GM18511 (cell line): ENCODE results near the gene RAET1L.
A peak's percentile ranks its signal among the peaks of the same experiment; 100 is the strongest.
"Not testable (repeated sequence)": the region's sequence is repeated elsewhere in the genome, so short reads cannot be mapped to it uniquely, and the experiment has no call there.

Experiments used
- ATAC-seq: cut with Tn5 transposase; IDR thresholded peaks from one replicate; pipeline ENCODE4 v1.9.1; 2021; ENCODE audit warnings: mild to moderate bottlenecking, moderate library complexity; ENCODE audit not compliant: unreplicated experiment

The RAET1L gene

GRCh38 chr6:150017186-150017521, 8.2 kb downstream of the RAET1L start:
- not testable (repeated sequence) for ATAC-seq

- ATAC-seq, result peak; percentile 63
Measured at GRCh38 chr6:150016324-150017185, 8.8 kb downstream of the RAET1L start.

GRCh38 chr6:150015281-150016001, 9.9 kb downstream of the RAET1L start:
- peak; percentile 53 for ATAC-seq

GRCh38 chr6:150014623-150015280, 10.6 kb downstream of the RAET1L start:
- ATAC-seq, result peak; percentile 11

GRCh38 chr6:150013785-150014622, 11.3 kb downstream of the RAET1L start:
- ATAC-seq, result not testable (repeated sequence)

- not testable (repeated sequence) for ATAC-seq
Measured at GRCh38 chr6:150012846-150013784, 12.2 kb downstream of the RAET1L start.

- ATAC-seq, result no peak
Measured at GRCh38 chr6:150008588-150008987, 16.7 kb downstream of the RAET1L start.

- no peak for ATAC-seq
Measured at GRCh38 chr6:150006961-150007464, 18.3 kb downstream of the RAET1L start.

- ATAC-seq, result no peak
Measured at GRCh38 chr6:150005761-150006651, 19.3 kb downstream of the RAET1L start.

GRCh38 chr6:150004783-150005717, 20.3 kb downstream of the RAET1L start:
- ATAC-seq, result peak; percentile 68

GRCh38 chr6:150004101-150004782, 21.1 kb downstream of the RAET1L start:
- peak; percentile 25 for ATAC-seq

GRCh38 chr6:150003599-150003998, 21.7 kb downstream of the RAET1L start:
- not testable (repeated sequence) for ATAC-seq

GRCh38 chr6:150002710-150003109, 22.6 kb downstream of the RAET1L start:
- ATAC-seq, result no peak

GRCh38 chr6:150001295-150002008, 23.9 kb downstream of the RAET1L start:
- peak; percentile 58 for ATAC-seq

GRCh38 chr6:149999636-150000035, 25.7 kb downstream of the RAET1L start:
- no peak for ATAC-seq

GRCh38 chr6:149995971-149996370, 29.4 kb downstream of the RAET1L start:
- ATAC-seq, result no peak
